Panc1 (cell line): ENCODE results near the gene MRPL11. TPM values are rescaled to one million over a fixed set of nuclear protein-coding genes. Genes with fewer than 3 reads are reported as not detected.

Experiments used
- ATAC-seq: fragments of 200-7000 bp; cut with Tn5 transposase; 2 replicates; pipeline ENCODE4 v1.9.1; 2020; ENCODE audit warnings: mild to moderate bottlenecking, moderate library complexity
- BruUV-seq: library from RNA; stranded (reverse); fragments of 400-500 nt; replicated peaks from 2 replicates; lab custom pipeline; 2021; lab: Mats Ljungman, UMichigan
- CTCF ChIA-PET: fragments of 300-600 bp; sonication (Branson Sonifier 250); formaldehyde crosslinking; loops from one replicate; lab custom pipeline; 2022; ENCODE audit warnings: antibody characterized with exemption; lab: Charles Lee
- POLR2A ChIA-PET: fragments of 300-600 bp; sonication (Branson Sonifier 250); formaldehyde crosslinking; loops from one replicate; lab custom pipeline; 2022; ENCODE audit warnings: antibody characterized with exemption; lab: Charles Lee
- DNase-seq: peaks from one replicate; pipeline ENCODE4 v3.0.0-alpha.2; 2010; ENCODE audit warnings: low read depth, low spot score
- H3K27ac ChIP-seq: 2 replicates; pipeline ENCODE4 v1.5.1; 2011; ENCODE audit warnings: mild to moderate bottlenecking, low read length, inconsistent platforms
- H3K27me3 ChIP-seq: fragments of 200-500 bp; sonication (Bioruptor generic); 2 replicates; pipeline ENCODE4 v1.6.0; 2014; ENCODE audit warnings: low read length, inconsistent platforms; ENCODE audit not compliant: control insufficient read depth, insufficient read depth
- H3K36me3 ChIP-seq: fragments of 200-500 bp; sonication (Bioruptor generic); 2 replicates; pipeline ENCODE4 v1.5.1; 2014; ENCODE audit warnings: inconsistent platforms, mild to moderate bottlenecking, low read length, moderate library complexity; ENCODE audit not compliant: control insufficient read depth, insufficient read depth
- H3K4me1 ChIP-seq: 2 replicates; pipeline ENCODE4 v1.5.1; 2011; ENCODE audit warnings: inconsistent platforms, mild to moderate bottlenecking, low read length, moderate library complexity; ENCODE audit not compliant: control insufficient read depth, insufficient read depth
- H3K4me3 ChIP-seq, 2 experiments: 2 replicates each; pipeline ENCODE4 v1.5.1; 2011 to 2012; ENCODE audit warnings: low read depth in 2 of 2, low read length in 2 of 2, mild to moderate bottlenecking in 2 of 2, inconsistent platforms in 1 of 2, moderate library complexity in 1 of 2
- H3K9me3 ChIP-seq: fragments of 200-500 bp; sonication (Bioruptor generic); 2 replicates; pipeline ENCODE4 v1.5.1; 2014; ENCODE audit warnings: low read depth, mild to moderate bottlenecking, inconsistent platforms, low read length, moderate library complexity; ENCODE audit not compliant: control insufficient read depth, insufficient read depth
- POLR2AphosphoS5 ChIP-seq: IDR thresholded peaks from 2 replicates; pipeline ENCODE4 v1.6.1; 2012; ENCODE audit warnings: mild to moderate bottlenecking, low read depth, low read length, moderate library complexity
- REST ChIP-seq, 2 experiments: IDR thresholded peaks; 2 replicates each; pipeline ENCODE4 v1.6.1; 2011 to 2012; ENCODE audit warnings: low read depth in 2 of 2, control low read depth in 1 of 2, low read length in 1 of 2, mild to moderate bottlenecking in 1 of 2, moderate library complexity in 1 of 2; ENCODE audit not compliant: insufficient read depth in 1 of 2
- SIN3A ChIP-seq: IDR thresholded peaks from 2 replicates; pipeline ENCODE4 v1.6.1; 2012; ENCODE audit warnings: low read depth, mild to moderate bottlenecking, low read length, moderate library complexity, borderline replicate concordance; ENCODE audit not compliant: insufficient read depth
- TCF7L2 ChIP-seq: IDR thresholded peaks from 2 replicates; pipeline ENCODE4 v1.6.1; 2011; ENCODE audit warnings: mild to moderate bottlenecking, low read depth, low read length, inconsistent platforms
- in situ Hi-C: cut with HindIII; loops from 2 replicates; pipeline ENCODE4 v1.10.0; 2016; ENCODE audit warnings: low sequenced_read_pairs, low pct_unique_long_range_greater_than_20kb
- intact Hi-C: fragments of 100-400 bp; cut with micrococcal nuclease; formaldehyde crosslinking; loops from one replicate; pipeline ENCODE4 v1.10.0; 2022; ENCODE audit not compliant: unreplicated experiment
- total RNA-seq: library from RNA; stranded (reverse); gene quantifications from one replicate; pipeline ENCODE4 v1.2.1, GENCODE V29; 2021; ENCODE audit not compliant: unreplicated experiment
- TF ChIP-seq, protein P1 (sequence below): fragments of 450-650 bp; IDR thresholded peaks from 2 replicates; pipeline ENCODE4 v1.5.1; 2017; ENCODE audit warnings: mild to moderate bottlenecking

The MRPL11 gene
- total RNA-seq, 1 experiment from 2014 or later = 158 TPM

DNA sequence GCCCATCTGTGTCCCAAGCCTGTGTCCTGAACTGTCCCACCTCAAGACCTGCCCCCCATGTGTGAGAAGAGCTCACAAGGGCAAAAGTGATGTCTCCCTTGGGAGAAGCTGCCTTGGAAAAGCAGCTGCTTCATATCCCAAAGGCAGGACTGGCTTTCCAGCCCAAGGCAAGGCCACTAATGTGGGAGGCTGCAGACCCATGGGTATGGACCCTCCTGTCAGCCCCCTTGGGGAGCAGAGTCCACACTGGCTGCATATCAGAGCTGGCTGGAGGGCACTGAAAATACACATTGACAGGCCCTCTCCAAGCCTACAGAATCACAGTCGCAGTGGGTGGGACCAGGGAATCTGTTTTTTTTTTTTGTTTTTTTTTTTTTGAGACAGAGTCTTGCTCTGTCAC, 30.8 kb upstream of the MRPL11 start:
- intact Hi-C loops (no loop called here), in situ Hi-C loops (no loop called here)
- Histone ChIP-seq H3K36me3 (no peaks in the 10 kb centered on the region), H3K4me1 (peaks cover 11% of the 10 kb centered on the region), H3K4me3 (no peak overlapping the region), H3K27me3 (no peaks in the 10 kb centered on the region), H3K9me3 (no peaks in the 10 kb centered on the region), H3K27ac (no peak overlapping the region)
- no peak for TF ChIP-seq TCF7L2
- TF ChIP-seq SIN3A = no peak
- TF ChIP-seq REST (IDR thresholded peaks at IDR 0.05; ENCODE audit: insufficient read depth in 1 of 2, low read depth in 2 of 2, low read length in 1 of 2) = no peak
- no peak for TF ChIP-seq POLR2AphosphoS5
- TF ChIP-seq, protein P1, sequence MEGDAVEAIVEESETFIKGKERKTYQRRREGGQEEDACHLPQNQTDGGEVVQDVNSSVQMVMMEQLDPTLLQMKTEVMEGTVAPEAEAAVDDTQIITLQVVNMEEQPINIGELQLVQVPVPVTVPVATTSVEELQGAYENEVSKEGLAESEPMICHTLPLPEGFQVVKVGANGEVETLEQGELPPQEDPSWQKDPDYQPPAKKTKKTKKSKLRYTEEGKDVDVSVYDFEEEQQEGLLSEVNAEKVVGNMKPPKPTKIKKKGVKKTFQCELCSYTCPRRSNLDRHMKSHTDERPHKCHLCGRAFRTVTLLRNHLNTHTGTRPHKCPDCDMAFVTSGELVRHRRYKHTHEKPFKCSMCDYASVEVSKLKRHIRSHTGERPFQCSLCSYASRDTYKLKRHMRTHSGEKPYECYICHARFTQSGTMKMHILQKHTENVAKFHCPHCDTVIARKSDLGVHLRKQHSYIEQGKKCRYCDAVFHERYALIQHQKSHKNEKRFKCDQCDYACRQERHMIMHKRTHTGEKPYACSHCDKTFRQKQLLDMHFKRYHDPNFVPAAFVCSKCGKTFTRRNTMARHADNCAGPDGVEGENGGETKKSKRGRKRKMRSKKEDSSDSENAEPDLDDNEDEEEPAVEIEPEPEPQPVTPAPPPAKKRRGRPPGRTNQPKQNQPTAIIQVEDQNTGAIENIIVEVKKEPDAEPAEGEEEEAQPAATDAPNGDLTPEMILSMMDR = no peak
- ChIA-PET CTCF (interaction anchor here (0.8 kb wide), 1 partner anchor 31 kb away, joined by 3 read pairs; the partner anchor contains the start of gene MRPL11), POLR2A (interaction anchor here (0.6 to 0.7 kb wide), 2 partner anchors 10 to 205 kb away, joined by 5 to 7 read pairs; no protein-coding TSS in a partner anchor)
- no TSS peak for BruUV-seq
- ATAC-seq (no peak), DNase-seq (no peak)

GRCh38 chr11:66468691-66469090, 30.0 kb upstream of the MRPL11 start:
- no peaks in the 10 kb centered on the region for H3K27me3 ChIP-seq
- no peak overlapping the region for H3K27ac ChIP-seq
- peaks cover 11% of the 10 kb centered on the region for H3K4me1 ChIP-seq
- no peak for ATAC-seq
- in situ Hi-C loops = no loop called here
- no TSS peak for BruUV-seq
- TF ChIP-seq REST (IDR thresholded peaks at IDR 0.05; ENCODE audit: insufficient read depth in 1 of 2, low read depth in 2 of 2, low read length in 1 of 2) = no peak
- TF ChIP-seq POLR2AphosphoS5 = no peak
- no peak for TF ChIP-seq SIN3A
- TF ChIP-seq, protein P1 = no peak
- TF ChIP-seq TCF7L2 = no peak
- no peaks in the 10 kb centered on the region for H3K9me3 ChIP-seq
- no peak overlapping the region for H3K4me3 ChIP-seq
- no peak for DNase-seq
- H3K36me3 ChIP-seq = no peaks in the 10 kb centered on the region
- ChIA-PET CTCF (no interaction called here), POLR2A (interaction anchor here (0.6 kb wide), 2 partner anchors 11 to 61 kb away, joined by 3 to 11 read pairs; no protein-coding TSS in a partner anchor)
- intact Hi-C loops = no loop called here
